MM.1S (cell line): ENCODE results near the gene RERGL.

Experiments used
- DNase-seq: peaks from one replicate; pipeline ENCODE4 v3.0.0-alpha.2; 2015
- H2AFZ ChIP-seq: fragments of 300-600 bp; sonication (generic); 2 replicates; pipeline ENCODE4 v1.6.0; 2016; ENCODE audit warnings: antibody characterized with exemption, low read length
- H3F3A ChIP-seq: fragments of 300-600 bp; sonication (generic); 2 replicates; pipeline ENCODE4 v1.6.1; 2016; ENCODE audit warnings: mild to moderate bottlenecking, antibody characterized with exemption, low read length, moderate library complexity, mixed read lengths; ENCODE audit not compliant: insufficient read depth
- H3K27ac ChIP-seq: fragments of 300-600 bp; sonication (generic); 2 replicates; pipeline ENCODE4 v1.5.1; 2016; ENCODE audit warnings: mild to moderate bottlenecking, low read length
- H3K27me3 ChIP-seq: fragments of 300-600 bp; sonication (generic); replicated peaks from 2 replicates; pipeline ENCODE4 v1.6.0; 2016; ENCODE audit warnings: low read length; ENCODE audit not compliant: insufficient read depth
- H3K36me3 ChIP-seq: fragments of 300-600 bp; sonication (generic); replicated peaks from 2 replicates; pipeline ENCODE4 v1.6.1; 2016; ENCODE audit warnings: mild to moderate bottlenecking, low read length, mixed read lengths; ENCODE audit not compliant: insufficient read depth
- H3K4me1 ChIP-seq: fragments of 300-600 bp; sonication (generic); 2 replicates; pipeline ENCODE4 v1.6.1; 2016; ENCODE audit warnings: low read length, mixed read lengths
- H3K4me2 ChIP-seq: fragments of 300-600 bp; sonication (generic); 2 replicates; pipeline ENCODE4 v1.6.0; 2016; ENCODE audit warnings: low read depth, low read length
- H3K4me3 ChIP-seq: fragments of 300-600 bp; sonication (generic); 2 replicates; pipeline ENCODE4 v1.5.1; 2016; ENCODE audit warnings: low read length, mixed read lengths
- H3K79me2 ChIP-seq: fragments of 300-600 bp; sonication (generic); 2 replicates; pipeline ENCODE4 v1.6.1; 2016; ENCODE audit warnings: mixed run types, low read length, mixed read lengths
- H3K9ac ChIP-seq: fragments of 300-600 bp; sonication (generic); 2 replicates; pipeline ENCODE4 v1.6.1; 2016; ENCODE audit warnings: low read length, mixed read lengths
- H3K9me2 ChIP-seq: fragments of 300-600 bp; sonication (generic); replicated peaks from 2 replicates; pipeline ENCODE4 v1.6.1; 2016; ENCODE audit warnings: mild to moderate bottlenecking, low read length, mixed read lengths; ENCODE audit not compliant: insufficient read depth
- H3K9me3 ChIP-seq: fragments of 300-600 bp; sonication (generic); replicated peaks from 2 replicates; pipeline ENCODE4 v1.6.1; 2016; ENCODE audit warnings: mild to moderate bottlenecking, low read length, mixed read lengths; ENCODE audit not compliant: insufficient read depth
- H4K20me1 ChIP-seq: fragments of 300-600 bp; sonication (generic); 2 replicates; pipeline ENCODE4 v1.6.1; 2016; ENCODE audit warnings: mild to moderate bottlenecking, low read length, moderate library complexity, mixed read lengths; ENCODE audit not compliant: insufficient read depth
- CTCF ChIP-seq: fragments of 300-600 bp; sonication (generic); IDR thresholded peaks from 2 replicates; pipeline ENCODE4 v1.5.1; 2016; ENCODE audit warnings: antibody characterized with exemption, low read length, mixed read lengths
- EZH2 ChIP-seq: fragments of 300-600 bp; sonication (generic); optimal IDR thresholded peaks from 2 replicates; pipeline ENCODE3; 2017; ENCODE audit warnings: low read depth, mild to moderate bottlenecking, antibody characterized with exemption, low read length, mixed read lengths
- EZH2phosphoT487 ChIP-seq: fragments of 300-600 bp; sonication (generic); IDR thresholded peaks from 2 replicates; pipeline ENCODE4 v1.6.1; 2018; ENCODE audit warnings: antibody characterized with exemption, low read length

The RERGL gene

GRCh38 chr12:18135086-18135485, 45.1 kb upstream of the RERGL start:
- no peak overlapping the region for H3K27ac ChIP-seq
- no peaks in the 10 kb centered on the region for H3K9me2 ChIP-seq
- TF ChIP-seq EZH2 (no peak), EZH2phosphoT487 (no peak), CTCF (no peak)

GRCh38 chr12:18130851-18131250, 40.9 kb upstream of the RERGL start:
- Histone ChIP-seq H3K9me2 (no peaks in the 10 kb centered on the region), H3K27me3 (no peaks in the 10 kb centered on the region), H3K4me3 (no peak overlapping the region), H3F3A (no peaks in the 10 kb centered on the region), H3K79me2 (no peaks in the 10 kb centered on the region), H4K20me1 (no peaks in the 10 kb centered on the region), H3K9ac (no peak overlapping the region), H3K36me3 (no peaks in the 10 kb centered on the region), H2AFZ (no peak overlapping the region), H3K9me3 (no peaks in the 10 kb centered on the region), H3K4me1 (peaks cover 14% of the 10 kb centered on the region), H3K4me2 (no peak overlapping the region), H3K27ac (no peak overlapping the region)
- no peak for DNase-seq
- TF ChIP-seq EZH2phosphoT487 = no peak
- TF ChIP-seq EZH2 = no peak
- TF ChIP-seq CTCF = no peak

More at GRCh38 chr12:18135086-18135485, 45.1 kb upstream of the RERGL start:
- no peaks in the 10 kb centered on the region for H4K20me1 ChIP-seq
- no peak overlapping the region for H2AFZ ChIP-seq
- DNase-seq = no peak
- H3K36me3 ChIP-seq = no peaks in the 10 kb centered on the region
- no peaks in the 10 kb centered on the region for H3K27me3 ChIP-seq
- H3K4me1 ChIP-seq = peaks cover under 1% of the 10 kb centered on the region; the same call in 1 of the 2 replicates
- no peaks in the 10 kb centered on the region for H3K9me3 ChIP-seq
- no peak overlapping the region for H3K9ac ChIP-seq
- H3K4me3 ChIP-seq = no peak overlapping the region
- no peaks in the 10 kb centered on the region for H3F3A ChIP-seq
- H3K4me2 ChIP-seq = no peak overlapping the region
- H3K79me2 ChIP-seq = no peaks in the 10 kb centered on the region

GRCh38 chr12:18123707-18124106, 33.7 kb upstream of the RERGL start:
- Histone ChIP-seq H3K27me3 (no peaks in the 10 kb centered on the region), H3K27ac (peak overlapping the region; percentile 44; the same call in 1 of the 2 replicates), H3K9ac (no peak overlapping the region), H3K79me2 (no peaks in the 10 kb centered on the region), H3K36me3 (no peaks in the 10 kb centered on the region), H3K4me3 (no peak overlapping the region), H3K9me2 (no peaks in the 10 kb centered on the region), H2AFZ (no peak overlapping the region), H3F3A (0 out of 2 replicates have a peak, but pooled peaks cover 9% of the 10 kb centered on the region), H3K4me1 (peaks cover 31% of the 10 kb centered on the region), H3K9me3 (no peaks in the 10 kb centered on the region), H4K20me1 (no peaks in the 10 kb centered on the region), H3K4me2 (no peak overlapping the region)
- TF ChIP-seq CTCF = no peak
- no peak for TF ChIP-seq EZH2phosphoT487
- no peak for TF ChIP-seq EZH2
- DNase-seq = no peak
